ENCODE data around the gene BMP8A.

The BMP8A gene

GRCh38 chr1:39529901-39530535 lies 38.6 kb downstream of the BMP8A start:
- no peak for DNase-seq

- DNase-seq = no peak
These were observed 40.1 kb downstream of the BMP8A start for GRCh38 chr1:39531526-39531925.

- DNase-seq = no peak
These were observed 42.0 kb downstream of the BMP8A start for GRCh38 chr1:39533442-39533841.

GRCh38 chr1:39538531-39539251 lies 47.3 kb downstream of the BMP8A start:
- no peak for DNase-seq

GRCh38 chr1:39539252-39539790 lies 47.9 kb downstream of the BMP8A start:
- DNase-seq = peak; percentile 73

- no peak for DNase-seq
These were observed 49.1 kb downstream of the BMP8A start for GRCh38 chr1:39540504-39541031.

- no peak for DNase-seq
These were observed 51.5 kb downstream of the BMP8A start for GRCh38 chr1:39542924-39543323.

- no peak for DNase-seq
These were observed 52.9 kb downstream of the BMP8A start for GRCh38 chr1:39544327-39544726.

- DNase-seq = no peak
These were observed 54.1 kb downstream of the BMP8A start for GRCh38 chr1:39545531-39545930.

- DNase-seq = no peak
These were observed 62.8 kb downstream of the BMP8A start for GRCh38 chr1:39554277-39554676.

- no peak for DNase-seq
These were observed 69.8 kb downstream of the BMP8A start for GRCh38 chr1:39561279-39561678.

- no peak for DNase-seq
These were observed 71.5 kb downstream of the BMP8A start for GRCh38 chr1:39562886-39563285.

- no peak for DNase-seq
These were observed 72.2 kb downstream of the BMP8A start for GRCh38 chr1:39563669-39564068.

GRCh38 chr1:39564340-39564739 lies 72.9 kb downstream of the BMP8A start:
- no peak for DNase-seq

GRCh38 chr1:39564941-39565340 lies 73.5 kb downstream of the BMP8A start:
- DNase-seq = no peak

GRCh38 chr1:39566441-39567137 lies 75.2 kb downstream of the BMP8A start:
- no peak for DNase-seq

GRCh38 chr1:39567302-39567701 lies 75.9 kb downstream of the BMP8A start:
- DNase-seq = no peak

- no peak for DNase-seq
These were observed 76.8 kb downstream of the BMP8A start for GRCh38 chr1:39568208-39568607.

- no peak for DNase-seq
These were observed 77.6 kb downstream of the BMP8A start for GRCh38 chr1:39569034-39569433.

- no peak for DNase-seq
These were observed 79.2 kb downstream of the BMP8A start for GRCh38 chr1:39570477-39571177.

GRCh38 chr1:39571178-39571483 lies 79.7 kb downstream of the BMP8A start:
- DNase-seq = no peak

- DNase-seq = peak; percentile 29
These were observed 81.1 kb downstream of the BMP8A start for GRCh38 chr1:39572379-39573096.

- DNase-seq = no peak
These were observed 81.6 kb downstream of the BMP8A start for GRCh38 chr1:39573097-39573465.

All from activated CD4-positive, alpha-beta T cell treated with anti-CD3 and anti-CD28 coated beads, Interleukin-2, Interleukin-6, amounts not matched to agents 100 ng/mL and 50 ng/mL, durations not matched to agents 16 hours and 8 hours (primary cell).